Uterus (tissue), 2 donors: ENCODE results near the gene LAIR1.

Source experiments
- CTCF ChIP-seq, 4 experiments: fragments of 200-600 bp in 2 of 4; fragments of 450-650 bp in 2 of 4; sonication (generic) in 2 of 4; IDR thresholded peaks; one replicate each; pipeline ENCODE4 v1.5.1; 2016 to 2019; ENCODE audit warnings: antibody characterized with exemption in 4 of 4, mild to moderate bottlenecking in 2 of 4, moderate library complexity in 1 of 4
- POLR2A ChIP-seq, 2 donors: fragments of 450-650 bp; IDR thresholded peaks; one replicate each; pipeline ENCODE4 v1.6.1; 2016; ENCODE audit warnings: antibody characterized with exemption in 2 of 2, mild to moderate bottlenecking in 1 of 2, moderate library complexity in 1 of 2

DNA sequence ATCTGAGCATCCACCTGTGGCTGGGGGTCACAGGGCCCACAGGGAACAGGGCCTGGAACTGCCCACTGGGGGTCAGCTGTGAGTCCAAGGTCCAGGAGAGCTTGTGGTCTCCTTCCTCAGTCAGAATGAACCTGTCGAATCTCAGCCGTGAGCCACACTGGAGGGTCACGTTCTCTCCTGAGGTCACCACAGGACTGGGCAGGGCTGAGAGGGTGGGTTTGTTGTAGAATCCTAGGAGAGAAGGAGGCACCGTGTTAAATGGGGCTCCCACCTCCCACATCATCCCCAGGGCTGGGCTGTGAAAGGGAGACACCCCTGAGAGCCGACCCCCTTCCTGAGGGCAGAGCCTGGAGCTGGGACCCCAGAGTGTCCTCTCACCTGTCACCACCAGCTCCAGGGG is 53.2 kb downstream of the LAIR1 start:
- TF ChIP-seq CTCF (IDR thresholded peaks at IDR 0.05), result no peak
- TF ChIP-seq POLR2A (IDR thresholded peaks at IDR 0.05), result no peak
